GM19239 (cell line): Measurements from ENCODE around the gene SUMF1.

Source experiments
- DNase-seq: peaks from one replicate; pipeline ENCODE4 v3.0.0; 2011; ENCODE audit warnings: low spot score; ENCODE audit not compliant: insufficient read length
- FAIRE-seq: peaks from 2 replicates; lab custom pipeline; 2011; peaks lifted over from hg19 to GRCh38; lab: Jason Lieb, UNC

SUMF1 gene

GRCh38 chr3:4466741-4467521 lies at the start of gene SUMF1:
SUMF1 (minus strand) TSS chr3:4467269; CDS start chr3:4467245, 24 bp downstream.
- peak; percentile 89 for DNase-seq
- FAIRE-seq: peak; percentile 93

GRCh38 chr3:4515916-4516579 lies 49.0 kb upstream of the SUMF1 start:
- FAIRE-seq: no peak
- no peak for DNase-seq

DNA sequence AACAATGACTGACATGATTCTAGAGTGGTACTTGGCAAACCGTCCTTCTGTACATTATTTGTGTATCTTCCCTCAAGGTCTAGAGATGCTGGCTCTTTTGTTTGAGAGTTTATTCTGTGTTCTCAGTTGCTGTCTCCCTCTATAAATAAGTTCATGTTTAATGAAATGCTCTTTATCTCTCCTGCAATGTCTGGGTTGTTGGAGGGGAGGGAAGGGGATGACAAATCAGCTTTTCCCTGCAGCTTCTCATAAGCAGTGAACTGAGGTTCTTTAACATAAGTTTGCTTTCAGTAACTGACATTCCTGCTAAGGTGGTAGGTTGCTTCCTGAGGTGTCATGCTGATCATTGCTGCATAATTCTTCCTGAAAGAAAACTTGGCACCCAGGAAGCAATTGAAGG lies 47.8 kb upstream of the SUMF1 start:
- FAIRE-seq: no peak
- DNase-seq: no peak

DNA sequence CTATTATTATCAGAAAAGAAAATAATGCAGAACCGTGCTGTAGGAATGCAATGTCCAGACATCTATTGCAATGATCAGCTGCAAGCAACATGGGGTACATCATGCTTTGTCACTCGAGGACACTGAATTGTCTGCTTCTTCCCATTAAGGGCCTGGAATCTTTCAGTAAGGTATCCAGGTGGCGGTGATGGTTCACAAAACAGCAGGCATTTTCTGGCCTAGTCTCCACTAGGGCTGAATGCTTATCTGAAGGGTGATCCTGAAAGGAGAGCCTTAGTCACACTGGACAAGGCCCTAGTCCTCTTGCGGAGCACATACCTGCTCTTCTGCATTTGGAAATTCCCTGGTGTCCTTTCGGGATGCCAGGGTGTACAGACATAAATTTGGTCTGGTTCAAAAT lies 47.3 kb upstream of the SUMF1 start:
- DNase-seq (no peak), FAIRE-seq (no peak)

DNA sequence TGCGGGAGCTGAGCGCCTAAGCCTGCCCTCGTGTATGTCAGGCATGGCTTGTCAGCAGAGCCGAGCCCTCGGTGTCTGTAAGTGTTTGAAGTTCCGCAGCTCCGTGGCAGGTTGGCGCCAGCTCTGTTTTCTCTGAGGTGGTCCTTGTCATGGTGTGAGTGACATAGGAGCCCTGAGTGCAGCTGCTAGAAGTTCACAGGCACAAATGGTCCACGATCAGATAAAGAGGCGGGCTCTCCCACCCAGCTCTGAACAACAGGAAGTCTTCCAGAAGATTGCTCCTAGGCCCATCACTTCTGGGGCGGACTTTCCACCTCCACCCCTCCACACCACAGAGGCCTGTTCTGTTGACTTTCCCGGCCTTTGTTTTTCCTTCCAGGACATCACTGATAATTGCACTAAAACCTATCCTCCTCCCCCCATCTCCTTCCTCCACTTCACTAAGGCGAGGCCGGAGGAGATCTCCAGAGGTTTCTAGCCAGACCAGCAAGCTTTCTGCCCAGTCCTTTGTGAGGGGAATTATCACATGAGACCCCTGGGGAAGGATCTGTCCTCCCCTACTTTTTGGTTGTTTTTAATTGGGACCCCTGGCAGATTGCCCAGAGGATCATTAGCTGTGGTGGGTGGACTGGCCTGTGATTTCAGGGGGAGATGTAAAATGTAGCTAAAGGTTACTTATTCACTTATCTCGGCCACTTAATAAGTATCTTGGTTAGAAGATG lies 46.0 kb upstream of the SUMF1 start:
- FAIRE-seq: no peak
- no peak for DNase-seq

DNA sequence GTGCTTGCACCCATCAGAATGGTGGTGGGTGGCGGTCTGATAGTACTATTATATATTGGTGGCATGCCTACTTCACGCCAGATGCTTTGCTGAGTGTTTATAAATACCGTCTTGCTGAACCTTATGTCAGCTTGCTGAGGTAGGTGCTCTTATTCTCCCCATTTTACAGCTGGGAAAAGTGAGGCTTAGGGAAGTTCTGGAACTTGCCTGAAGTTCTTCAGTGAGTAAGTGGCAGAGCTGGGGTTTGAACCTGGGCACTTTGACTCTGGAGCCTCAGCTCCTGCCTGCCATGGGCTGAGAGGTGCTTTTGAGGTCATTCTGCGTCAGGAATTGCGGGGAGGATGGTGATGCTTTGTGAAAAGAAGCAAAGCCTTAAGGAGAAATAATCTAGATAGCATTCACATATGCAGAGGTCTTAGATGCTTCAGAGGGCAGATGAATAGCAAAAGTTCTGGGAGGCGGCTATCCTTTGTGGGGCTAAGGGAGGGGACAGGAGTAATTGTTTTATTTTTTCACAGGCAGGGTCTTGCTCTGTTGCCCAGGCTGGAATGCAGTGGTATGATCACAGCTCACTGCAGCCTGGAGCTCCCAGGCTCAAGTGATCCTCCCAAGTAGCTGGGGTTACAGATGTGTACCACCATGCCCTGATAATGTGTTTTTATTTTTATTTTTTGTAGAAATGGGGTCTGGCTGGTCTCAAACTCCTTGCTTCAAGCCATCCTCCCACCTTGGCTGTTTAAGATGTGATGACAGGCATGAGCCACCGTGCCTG lies 44.6 kb upstream of the SUMF1 start:
- DNase-seq: no peak
- no peak for FAIRE-seq

GRCh38 chr3:4509983-4510755 lies 43.1 kb upstream of the SUMF1 start:
- DNase-seq (no peak), FAIRE-seq (no peak)

- DNase-seq (no peak), FAIRE-seq (peak; percentile 28)
Measured at GRCh38 chr3:4509043-4509442, 42.0 kb upstream of the SUMF1 start.

DNA sequence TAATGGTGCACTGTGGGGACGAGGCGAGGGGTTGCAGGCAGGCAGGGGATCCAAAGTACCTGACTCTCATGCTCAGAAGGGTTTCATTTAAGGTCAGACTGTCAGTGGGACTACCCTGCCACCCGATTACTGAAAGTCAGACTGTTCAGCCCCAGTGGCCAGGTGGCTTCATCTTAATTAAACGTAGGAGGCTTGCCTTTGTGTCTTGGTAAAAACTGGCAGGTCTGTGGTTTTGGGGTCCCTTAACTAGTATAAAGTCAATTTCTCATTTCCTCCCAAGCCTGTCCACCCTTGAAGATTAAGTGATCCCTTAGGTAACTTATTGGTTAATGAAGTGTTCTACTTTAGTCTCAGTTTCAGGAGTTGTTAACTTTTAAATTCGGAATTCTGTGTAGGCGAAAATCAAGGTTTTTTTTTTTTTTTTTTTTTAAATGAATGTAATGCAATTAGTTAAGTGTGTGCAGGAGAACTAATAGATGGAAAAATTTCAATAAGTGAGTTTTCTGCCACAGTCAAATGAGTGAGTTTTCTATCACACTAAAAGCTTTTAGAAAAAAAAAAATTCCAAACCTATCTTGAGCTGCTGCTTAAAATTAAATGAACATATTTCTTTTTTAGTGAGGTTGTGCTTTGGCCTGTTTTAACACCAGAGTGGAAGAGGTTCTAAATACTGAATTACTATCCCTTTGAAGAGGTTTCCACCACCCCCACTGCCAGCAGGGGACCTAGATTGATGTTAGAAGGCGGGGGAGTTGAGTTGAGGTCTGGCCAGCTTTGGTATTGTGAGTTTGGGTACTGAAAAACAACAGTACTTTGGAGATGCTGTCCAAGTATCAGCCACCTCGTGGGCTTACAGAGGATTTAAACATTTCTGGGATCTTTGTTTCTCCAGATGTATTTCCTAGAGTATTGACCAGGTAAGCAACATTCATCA lies 41.2 kb upstream of the SUMF1 start:
- DNase-seq (peak; percentile 34), FAIRE-seq (peak; percentile 91)

DNA sequence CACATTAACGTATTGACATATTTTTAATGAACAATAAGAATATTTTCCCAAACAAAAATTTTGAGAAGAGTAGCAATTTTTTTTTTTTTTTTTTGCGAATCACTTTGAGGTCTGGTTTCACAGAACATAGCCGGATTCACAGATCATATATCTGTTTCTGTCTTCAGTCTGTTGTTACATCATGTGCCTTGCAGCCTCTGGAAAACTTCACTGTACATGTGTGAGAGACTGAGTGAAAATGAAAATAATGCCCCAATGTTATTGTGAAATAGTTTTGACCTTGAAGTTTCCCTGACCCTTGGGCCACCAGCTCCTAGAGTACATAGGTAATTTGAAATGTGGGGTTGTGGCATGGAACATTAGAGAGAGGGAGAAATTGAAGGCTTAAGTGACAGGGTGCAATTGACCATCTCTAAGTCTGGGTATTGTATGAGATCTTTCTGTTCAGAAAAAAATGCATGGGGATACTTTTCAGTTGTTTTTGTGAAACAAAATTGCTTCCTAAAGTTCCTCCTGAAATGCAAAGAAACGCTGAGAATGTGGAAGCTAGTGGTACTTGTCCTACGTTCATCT lies 40.0 kb upstream of the SUMF1 start:
- FAIRE-seq: peak; percentile 28

GRCh38 chr3:4506559-4507023 lies 39.5 kb upstream of the SUMF1 start:
- FAIRE-seq (no peak), DNase-seq (no peak)

More for the DNA sequence above, 40.0 kb upstream of the SUMF1 start:
- DNase-seq: no peak

GRCh38 chr3:4505688-4506558 lies 38.9 kb upstream of the SUMF1 start:
- no peak for DNase-seq
- peak; percentile 64 for FAIRE-seq

DNA sequence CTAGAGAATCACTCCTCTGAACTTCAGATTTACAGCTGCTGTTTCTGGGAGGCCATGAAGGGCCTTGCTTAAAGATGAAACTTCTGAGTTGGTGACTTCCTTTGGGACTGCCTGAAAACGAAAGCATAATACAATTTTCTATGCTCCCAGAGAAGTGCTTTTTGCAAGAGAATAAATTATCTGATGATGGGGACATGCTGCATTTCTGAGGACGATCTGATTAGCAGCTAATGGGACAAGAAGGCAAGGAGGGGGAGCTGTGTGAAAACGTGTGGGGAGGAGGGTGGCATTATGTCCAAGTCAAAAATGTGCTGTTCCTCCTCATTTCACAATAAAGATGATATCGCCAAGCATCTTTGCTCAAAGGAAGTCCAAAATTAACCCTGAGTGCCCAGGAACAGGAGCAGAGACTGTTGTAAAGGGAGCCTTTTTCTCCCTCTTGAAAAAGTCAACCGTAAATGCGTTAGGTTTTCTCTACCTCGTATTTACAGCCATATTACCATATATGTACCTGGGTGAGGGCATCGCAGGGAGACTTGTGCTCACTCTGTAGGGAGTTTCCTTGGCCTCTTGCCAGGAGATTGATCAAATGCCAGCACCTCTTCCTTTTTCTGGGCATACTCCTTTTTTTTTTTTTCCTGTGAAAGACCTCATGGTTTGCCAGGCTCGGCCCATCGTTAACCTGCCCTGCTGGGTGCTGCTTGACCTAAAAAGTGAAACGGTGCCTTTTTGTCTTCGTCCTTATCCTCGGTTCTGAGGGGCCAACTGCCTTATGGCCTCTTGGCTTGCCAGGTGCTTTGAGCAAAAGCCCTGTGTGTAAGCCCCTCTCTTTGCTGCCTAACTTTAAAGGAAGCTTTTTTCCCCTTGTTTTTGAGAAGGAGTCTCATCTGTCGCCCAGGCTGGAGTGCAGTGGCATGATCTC lies 37.5 kb upstream of the SUMF1 start:
- peak; percentile 96 for FAIRE-seq
- DNase-seq: no peak

- DNase-seq: no peak
- FAIRE-seq: peak; percentile 89
Measured at GRCh38 chr3:4503050-4503449, 36.0 kb upstream of the SUMF1 start.

GRCh38 chr3:4501927-4502326 lies 34.9 kb upstream of the SUMF1 start:
- FAIRE-seq (no peak), DNase-seq (no peak)

- no peak for FAIRE-seq
- no peak for DNase-seq
Measured at GRCh38 chr3:4501437-4501836, 34.4 kb upstream of the SUMF1 start.
